ENCODE data around the gene NAA40. TPM values are rescaled to one million over a fixed set of nuclear protein-coding genes. Genes with fewer than 3 reads are reported as not detected.
A peak's percentile ranks its signal among the peaks of the same experiment; 100 is the strongest.

The NAA40 gene
- total RNA-seq, 2 donors from 2014 or later, result 15.1 to 15.2 TPM

- Mint-ChIP-seq H3K9me3 (no peaks in the 10 kb centered on the region), H3K36me3 (ENCODE audit: insufficient read depth in 2 of 2) (peaks cover 3 to 8% of the 10 kb centered on the region in 2 donors), H3K27me3 (ENCODE audit: low read depth) (no peaks in the 10 kb centered on the region), H3K4me1 (ENCODE audit: low read depth) (no peaks in the 10 kb centered on the region), H3K4me3 (no peak overlapping the region), H3K27ac (no peak overlapping the region)
- ATAC-seq (replicated peaks in 1 of 2) (no peak), DNase-seq (no peak)
These were observed 31.7 kb upstream of the NAA40 start for GRCh38 chr11:63907063-63907462.

GRCh38 chr11:63907808-63908530 lies 30.8 kb upstream of the NAA40 start:
- H3K27me3 Mint-ChIP-seq (ENCODE audit: low read depth), result no peaks in the 10 kb centered on the region
- no peak overlapping the region for H3K4me3 Mint-ChIP-seq
- DNase-seq (no peak), ATAC-seq (replicated peaks in 1 of 2) (no peak)
- no peak overlapping the region for H3K27ac Mint-ChIP-seq
- H3K4me1 Mint-ChIP-seq (ENCODE audit: low read depth), result no peaks in the 10 kb centered on the region
- H3K36me3 Mint-ChIP-seq (ENCODE audit: insufficient read depth in 2 of 2), result peaks cover 3 to 8% of the 10 kb centered on the region in 2 donors
- H3K9me3 Mint-ChIP-seq, result no peaks in the 10 kb centered on the region

- no peak overlapping the region for H3K27ac Mint-ChIP-seq
- peaks cover 3% of the 10 kb centered on the region in 2 donors for H3K36me3 Mint-ChIP-seq (ENCODE audit: insufficient read depth in 2 of 2)
- DNase-seq (no peak), ATAC-seq (replicated peaks in 1 of 2) (no peak)
- no peaks in the 10 kb centered on the region for H3K27me3 Mint-ChIP-seq (ENCODE audit: low read depth)
- H3K9me3 Mint-ChIP-seq, result no peaks in the 10 kb centered on the region
- no peaks in the 10 kb centered on the region for H3K4me1 Mint-ChIP-seq (ENCODE audit: low read depth)
- H3K4me3 Mint-ChIP-seq, result no peak overlapping the region
These were observed 30.0 kb upstream of the NAA40 start for GRCh38 chr11:63908631-63909401.

- Mint-ChIP-seq H3K27me3 (ENCODE audit: low read depth) (no peaks in the 10 kb centered on the region), H3K4me3 (no peak overlapping the region), H3K27ac (no peak overlapping the region), H3K9me3 (no peaks in the 10 kb centered on the region), H3K36me3 (ENCODE audit: insufficient read depth in 2 of 2) (peaks cover 0 to 2% of the 10 kb centered on the region in 2 donors), H3K4me1 (ENCODE audit: low read depth) (no peaks in the 10 kb centered on the region)
- ATAC-seq (replicated peaks in 1 of 2), result no peak
- DNase-seq, result no peak
These were observed 29.0 kb upstream of the NAA40 start for GRCh38 chr11:63909591-63910506.

- ATAC-seq (replicated peaks in 1 of 2), result no peak
- H3K27ac Mint-ChIP-seq, result no peak overlapping the region
- no peaks in the 10 kb centered on the region for H3K4me1 Mint-ChIP-seq (ENCODE audit: low read depth)
These were observed 28.1 kb upstream of the NAA40 start for GRCh38 chr11:63910675-63911074.

GRCh38 chr11:63911440-63911839 lies 27.4 kb upstream of the NAA40 start:
- H3K9me3 Mint-ChIP-seq, result no peaks in the 10 kb centered on the region
- H3K27ac Mint-ChIP-seq, result no peak overlapping the region
- H3K4me1 Mint-ChIP-seq (ENCODE audit: low read depth), result no peaks in the 10 kb centered on the region
- no peak overlapping the region for H3K4me3 Mint-ChIP-seq
- no peaks in the 10 kb centered on the region for H3K27me3 Mint-ChIP-seq (ENCODE audit: low read depth)
- no peaks in the 10 kb centered on the region for H3K36me3 Mint-ChIP-seq (ENCODE audit: insufficient read depth in 2 of 2)
- DNase-seq (no peak), ATAC-seq (replicated peaks in 1 of 2) (no peak)

More at GRCh38 chr11:63910675-63911074, 28.1 kb upstream of the NAA40 start:
- Mint-ChIP-seq H3K9me3 (no peaks in the 10 kb centered on the region), H3K36me3 (ENCODE audit: insufficient read depth in 2 of 2) (peaks cover 0 to 2% of the 10 kb centered on the region in 2 donors), H3K4me3 (no peak overlapping the region), H3K27me3 (ENCODE audit: low read depth) (no peaks in the 10 kb centered on the region)
- no peak for DNase-seq

- DNase-seq (no peak), ATAC-seq (replicated peaks in 1 of 2) (no peak)
- no peak overlapping the region for H3K27ac Mint-ChIP-seq
- H3K4me1 Mint-ChIP-seq (ENCODE audit: low read depth), result no peaks in the 10 kb centered on the region
- H3K36me3 Mint-ChIP-seq (ENCODE audit: insufficient read depth in 2 of 2), result no peaks in the 10 kb centered on the region
- H3K27me3 Mint-ChIP-seq (ENCODE audit: low read depth), result no peaks in the 10 kb centered on the region
- no peak overlapping the region for H3K4me3 Mint-ChIP-seq
- no peaks in the 10 kb centered on the region for H3K9me3 Mint-ChIP-seq
These were observed 26.9 kb upstream of the NAA40 start for GRCh38 chr11:63911876-63912275.

GRCh38 chr11:63912678-63913077 lies 26.1 kb upstream of the NAA40 start:
- Mint-ChIP-seq H3K27me3 (ENCODE audit: low read depth) (no peaks in the 10 kb centered on the region), H3K4me3 (no peak overlapping the region), H3K9me3 (no peaks in the 10 kb centered on the region), H3K36me3 (ENCODE audit: insufficient read depth in 2 of 2) (no peaks in the 10 kb centered on the region), H3K27ac (no peak overlapping the region), H3K4me1 (ENCODE audit: low read depth) (peaks cover 3% of the 10 kb centered on the region)
- DNase-seq, result no peak
- ATAC-seq (replicated peaks in 1 of 2), result no peak

- H3K36me3 Mint-ChIP-seq (ENCODE audit: insufficient read depth in 2 of 2), result no peaks in the 10 kb centered on the region
- H3K4me1 Mint-ChIP-seq (ENCODE audit: low read depth), result peaks cover 11% of the 10 kb centered on the region
- no peak overlapping the region for H3K27ac Mint-ChIP-seq
- H3K9me3 Mint-ChIP-seq, result no peaks in the 10 kb centered on the region
- no peak for DNase-seq
- H3K27me3 Mint-ChIP-seq (ENCODE audit: low read depth), result no peaks in the 10 kb centered on the region
- no peak for ATAC-seq (replicated peaks in 1 of 2)
- H3K4me3 Mint-ChIP-seq, result no peak overlapping the region
These were observed 24.7 kb upstream of the NAA40 start for GRCh38 chr11:63913866-63914830.

GRCh38 chr11:63914896-63915691 lies 23.7 kb upstream of the NAA40 start:
- Mint-ChIP-seq H3K4me1 (ENCODE audit: low read depth) (peaks cover 11% of the 10 kb centered on the region), H3K4me3 (peak overlapping the region in 1 of 2 donors; percentile 17), H3K27me3 (ENCODE audit: low read depth) (no peaks in the 10 kb centered on the region), H3K9me3 (no peaks in the 10 kb centered on the region), H3K27ac (no peak overlapping the region), H3K36me3 (ENCODE audit: insufficient read depth in 2 of 2) (no peaks in the 10 kb centered on the region)
- ATAC-seq (replicated peaks in 1 of 2), result no peak
- DNase-seq, result no peak

GRCh38 chr11:63915961-63916836 lies 22.6 kb upstream of the NAA40 start:
- Mint-ChIP-seq H3K36me3 (ENCODE audit: insufficient read depth in 2 of 2) (no peaks in the 10 kb centered on the region), H3K4me1 (ENCODE audit: low read depth) (peaks cover 11% of the 10 kb centered on the region), H3K27me3 (ENCODE audit: low read depth) (no peaks in the 10 kb centered on the region), H3K9me3 (no peaks in the 10 kb centered on the region), H3K4me3 (peak overlapping the region; percentile 87 to 91), H3K27ac (no peak overlapping the region)
- peak; percentile 53 to 60 for DNase-seq
- peak; percentile 30 to 39 for ATAC-seq (replicated peaks in 1 of 2)
